NCI-H345 (cell line): Measurements from ENCODE around the gene TARP.

Experiments
- DNase-seq: peaks from one replicate; lab custom pipeline; 2025; lab: John Stamatoyannopoulos, UW

TARP gene

DNA sequence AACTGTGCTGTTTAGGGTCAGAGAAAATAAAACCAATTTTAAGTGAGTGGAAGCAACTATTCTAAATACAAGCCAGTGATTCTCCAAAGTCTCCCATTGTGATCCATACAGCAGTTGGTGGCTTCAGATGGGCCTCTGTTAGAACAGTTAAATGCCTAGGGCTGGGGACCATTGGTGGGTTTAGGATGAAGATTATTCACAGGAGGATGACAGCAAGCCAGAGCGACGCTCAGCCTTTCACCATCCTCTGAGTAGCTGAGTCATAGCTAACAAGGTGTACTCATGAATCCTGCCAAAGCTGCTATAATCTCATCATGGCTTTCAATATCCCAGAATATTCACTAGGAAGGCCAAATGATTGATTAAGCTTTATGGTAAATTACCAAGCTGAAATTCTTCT is 55.8 kb downstream of the TARP start:
- no peak for DNase-seq

DNA sequence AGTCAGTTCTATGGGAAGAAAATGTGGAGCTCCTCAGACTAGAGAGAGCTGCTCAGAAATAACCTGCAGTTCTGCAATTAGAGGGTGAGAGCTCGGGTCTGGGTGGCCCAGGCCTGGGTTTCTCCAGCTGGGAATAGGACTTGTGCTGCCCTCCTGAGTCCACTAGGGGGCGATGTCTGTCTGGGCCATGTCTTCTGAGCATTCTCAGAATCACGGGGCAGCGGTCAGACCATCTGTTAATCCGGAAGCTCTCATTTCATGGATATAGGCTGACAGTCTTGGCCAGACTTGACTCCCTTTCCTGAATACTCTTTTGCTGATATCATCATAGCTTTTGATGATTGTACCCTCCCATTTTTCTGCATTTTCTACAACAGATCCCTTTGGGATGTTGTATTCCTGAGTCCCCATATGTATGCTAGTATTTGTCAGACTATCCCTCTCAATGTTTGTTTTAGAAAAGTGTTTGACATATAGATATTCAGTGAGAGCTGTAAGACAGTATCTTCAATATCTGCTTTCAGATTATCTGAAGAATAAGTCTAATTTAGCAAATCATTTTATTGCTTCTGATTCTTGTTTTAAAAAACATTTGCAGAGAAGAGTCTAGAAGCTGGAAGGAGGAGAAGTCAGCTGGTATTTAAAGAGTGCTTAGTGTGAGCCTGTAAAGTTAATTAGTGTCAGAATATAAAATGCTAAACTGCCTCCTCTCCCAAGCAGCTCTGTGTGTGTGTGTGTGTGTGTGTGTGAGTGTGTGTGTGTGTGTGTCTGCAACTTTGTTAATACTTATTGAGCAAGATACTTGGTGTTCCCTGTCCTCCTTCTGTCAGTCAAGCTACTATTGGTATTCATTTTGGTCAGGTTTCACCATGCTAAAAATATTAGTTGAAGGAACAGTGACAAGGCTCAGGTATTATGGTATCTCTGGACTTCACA is 57.4 kb downstream of the TARP start:
- peak; percentile 34 for DNase-seq

DNA sequence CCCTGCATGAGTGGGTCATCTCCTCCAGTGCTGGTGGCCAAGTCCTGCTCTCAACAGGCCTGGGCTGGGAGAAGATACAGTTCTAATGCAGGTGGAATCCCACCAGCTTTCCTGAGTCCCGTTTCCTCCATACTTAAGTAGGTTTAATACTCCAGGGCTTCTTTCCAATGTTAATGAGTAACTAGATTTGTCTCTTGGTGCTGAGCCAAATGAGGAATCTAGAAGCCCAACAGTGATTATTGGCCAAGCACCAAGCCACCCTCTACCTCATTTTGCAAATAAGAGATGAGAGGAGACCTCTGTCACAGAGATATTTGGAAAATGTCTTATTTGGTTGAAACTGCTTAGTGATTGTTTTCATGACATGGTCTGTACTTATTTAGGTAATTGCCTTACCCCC is 58.3 kb downstream of the TARP start:
- DNase-seq = no peak

DNA sequence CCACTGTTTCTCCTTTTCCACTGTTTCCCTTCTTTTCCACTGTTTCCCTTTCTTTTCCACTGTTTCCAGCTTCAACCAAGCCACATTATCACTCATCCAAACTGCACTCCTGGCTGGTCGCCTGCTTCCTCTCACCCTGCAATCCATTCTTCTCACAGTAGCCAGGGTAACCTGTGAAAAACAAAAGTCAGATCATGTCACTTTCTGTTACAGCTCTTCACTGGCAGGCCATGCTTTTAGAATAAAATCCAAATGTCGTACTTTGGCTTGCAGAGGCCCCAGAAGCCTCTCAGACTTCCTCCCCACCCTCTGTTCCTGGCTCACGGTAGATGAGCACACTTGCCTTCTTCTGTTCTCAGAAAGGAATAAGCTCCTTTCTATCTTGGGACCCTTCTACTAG is 61.5 kb downstream of the TARP start:
- DNase-seq = no peak

DNA sequence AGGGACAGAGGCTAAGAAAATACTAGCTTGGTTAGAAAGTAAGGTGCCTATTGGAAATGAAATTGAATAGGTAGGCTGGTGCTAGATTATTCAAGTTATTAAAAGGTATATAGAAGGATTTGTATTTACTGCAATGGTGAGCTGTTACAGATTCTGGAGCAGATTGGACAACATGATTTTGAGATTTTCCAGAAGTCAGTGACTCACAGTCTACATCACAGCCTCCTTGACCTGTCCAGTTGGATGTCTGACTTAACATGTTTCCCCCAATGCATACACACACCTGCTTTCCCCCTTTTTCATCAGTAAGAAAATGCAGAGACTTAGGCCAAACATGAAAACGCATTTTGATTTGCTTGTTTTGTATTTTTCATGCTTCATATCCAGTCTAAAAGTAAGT is 62.0 kb downstream of the TARP start:
- no peak for DNase-seq
